T-cell (primary cell): ENCODE measurements around the gene DEPDC1B. TPM values are rescaled to one million over a fixed set of nuclear protein-coding genes. Genes with fewer than 3 reads are reported as not detected.
"Not testable (repeated sequence)": the region's sequence is repeated elsewhere in the genome, so short reads cannot be mapped to it uniquely, and the experiment has no call there.

ENCODE experiments used
- ATAC-seq, 4 experiments: fragments of 200-7000 bp in 3 of 4; fragments of 150-1000 bp in 1 of 4; cut with Tn5 transposase; replicated peaks in 1 of 4; 1 replicate in 3 of 4; 2 replicates in 1 of 4; pipeline ENCODE4 v1.10.0; 2021; ENCODE audit warnings: moderate library complexity in 3 of 4, mild to moderate bottlenecking in 2 of 4, moderate number of reproducible peaks in 1 of 4
- CTCF ChIA-PET, 2 donors: fragments of 300-600 bp; sonication (Branson Sonifier 250); formaldehyde crosslinking; loops; one replicate each; lab custom pipeline; 2022; ENCODE audit warnings: antibody characterized with exemption in 2 of 2; lab: Charles Lee
- POLR2A ChIA-PET, 2 donors: fragments of 300-600 bp; sonication (Branson Sonifier 250); formaldehyde crosslinking; loops; one replicate each; lab custom pipeline; 2022; ENCODE audit warnings: antibody characterized with exemption in 2 of 2; lab: Charles Lee
- DNase-seq, 35 experiments: peaks; one replicate each; pipeline versions ENCODE4 v3.0.0 to v3.0.0-alpha.2; 2013 to 2023
- H3K27ac ChIP-seq: one replicate; pipeline ENCODE4 v1.5.1; 2013; ENCODE audit warnings: low read length
- H3K27me3 ChIP-seq, 2 experiments: replicated peaks in 1 of 2; 1 replicate in 1 of 2; 2 replicates in 1 of 2; pipeline versions ENCODE4 v1.6.1 to v1.7.0; 2013; ENCODE audit warnings: low read length in 1 of 2, mixed read lengths in 1 of 2; ENCODE audit not compliant: control insufficient read depth in 2 of 2, insufficient read depth in 2 of 2; ENCODE audit errors: extremely low read depth in 1 of 2
- H3K36me3 ChIP-seq, 2 donors: 1 replicate in 1 of 2; 2 replicates in 1 of 2; pipeline versions ENCODE4 v1.6.1 to v1.7.0; 2013; ENCODE audit warnings: low read length in 1 of 2; ENCODE audit not compliant: control insufficient read depth in 2 of 2, insufficient read depth in 1 of 2; ENCODE audit errors: extremely low read depth in 1 of 2
- H3K4me1 ChIP-seq, 2 experiments: 1 replicate in 1 of 2; 2 replicates in 1 of 2; pipeline versions ENCODE4 v1.6.1 to v1.7.0; 2013; ENCODE audit warnings: low read length in 2 of 2, mixed read lengths in 1 of 2; ENCODE audit not compliant: insufficient read depth in 2 of 2, control insufficient read depth in 1 of 2; ENCODE audit errors: extremely low read depth in 1 of 2
- H3K4me3 ChIP-seq, 2 donors: 1 replicate in 1 of 2; 2 replicates in 1 of 2; pipeline versions ENCODE4 v1.5.1 to v1.7.0; 2013; ENCODE audit warnings: mild to moderate bottlenecking in 2 of 2, low read length in 1 of 2, moderate library complexity in 1 of 2; ENCODE audit not compliant: control insufficient read depth in 1 of 2; ENCODE audit errors: extremely low read depth in 1 of 2
- H3K9me3 ChIP-seq: 2 replicates; pipeline ENCODE4 v1.7.0; 2013
- H3K27ac Mint-ChIP-seq, 2 donors: one replicate each; pipeline ENCODE4 v1.8.0; 2020 to 2021; ENCODE audit warnings: mild to moderate bottlenecking in 2 of 2, mixed read lengths in 2 of 2
- H3K27me3 Mint-ChIP-seq, 2 donors: one replicate each; pipeline ENCODE4 v1.8.0; 2021 to 2022; ENCODE audit warnings: mixed read lengths in 2 of 2
- H3K36me3 Mint-ChIP-seq: one replicate; pipeline ENCODE4 v1.8.0; 2021; ENCODE audit warnings: mixed read lengths
- H3K4me1 Mint-ChIP-seq, 3 donors: one replicate each; pipeline ENCODE4 v1.8.0; 2020 to 2022; ENCODE audit warnings: mixed read lengths in 3 of 3, mild to moderate bottlenecking in 1 of 3
- H3K4me3 Mint-ChIP-seq, 3 donors: one replicate each; pipeline ENCODE4 v1.8.0; 2020 to 2022; ENCODE audit warnings: mild to moderate bottlenecking in 3 of 3, mixed read lengths in 3 of 3, moderate library complexity in 3 of 3
- H3K9me3 Mint-ChIP-seq, 3 donors: one replicate each; pipeline ENCODE4 v1.8.0; 2020 to 2022; ENCODE audit warnings: mixed read lengths in 3 of 3
- WGBS: methylation state at CpG from one replicate; pipeline ENCODE4 v1.1.5; 2013; ENCODE audit warnings: missing lambda C conversion rate; ENCODE audit not compliant: insufficient coverage; 5-methylcytosine and 5-hydroxymethylcytosine counted together
- total RNA-seq, 35 experiments: library from RNA in 6 of 35; stranded (reverse) in 6 of 35; fragments of 120-200 nt in 1 of 35; gene quantifications; one replicate each; pipeline versions ENCODE4 v1.2.1 to v1.2.4 and lab custom pipeline; 2013 to 2026

DEPDC1B gene
- total RNA-seq, 5 donors from 2014 or later (not counting 1 experiment from before 2014, with no cell fraction given) = 0.44 to 0.98 (median 0.64) TPM

DNA sequence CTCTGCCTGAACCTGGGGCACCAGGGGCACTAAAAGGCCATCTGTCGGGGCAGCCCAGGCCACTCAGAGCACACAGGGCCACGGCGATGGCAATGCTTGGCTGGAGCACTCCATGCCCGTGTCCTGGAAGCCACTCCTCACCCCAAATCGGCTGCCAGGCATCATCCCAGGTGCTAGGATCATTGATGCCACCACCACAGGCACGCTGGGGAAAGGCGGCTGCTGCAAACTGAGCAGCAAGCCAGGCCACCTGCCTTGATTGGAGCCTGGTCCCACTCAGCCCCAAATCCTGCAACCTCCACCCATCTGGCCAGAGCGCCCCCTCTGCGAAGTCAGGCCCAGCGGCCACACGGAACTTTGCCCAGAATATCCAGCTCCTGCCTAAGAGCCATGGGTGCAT, 67.8 kb downstream of the DEPDC1B start:
- DNase-seq = no peak
- WGBS = 98% methylated on average over 10 of the region's 11 CpGs
- ChIA-PET POLR2A (interaction anchor here in 1 of 2 donors (0.7 kb wide), 1 partner anchor 653 kb away, joined by 3 read pairs; no protein-coding TSS in a partner anchor), CTCF (no interaction called here)
- Histone ChIP-seq H3K27ac (no peak overlapping the region), H3K4me3 (no peak overlapping the region), H3K36me3 (no peaks in the 10 kb centered on the region), H3K9me3 (no peaks in the 10 kb centered on the region), H3K4me1 (no peaks in the 10 kb centered on the region), H3K27me3 (peaks cover 0 to 3% of the 10 kb centered on the region in 2 experiments)
- ATAC-seq = no peak
- no peaks in the 10 kb centered on the region for H3K9me3 Mint-ChIP-seq
- no peaks in the 10 kb centered on the region for H3K27me3 Mint-ChIP-seq
- no peaks in the 10 kb centered on the region for H3K4me1 Mint-ChIP-seq
- no peaks in the 10 kb centered on the region for H3K36me3 Mint-ChIP-seq
- no peak overlapping the region for H3K27ac Mint-ChIP-seq
- H3K4me3 Mint-ChIP-seq = no peak overlapping the region

DNA sequence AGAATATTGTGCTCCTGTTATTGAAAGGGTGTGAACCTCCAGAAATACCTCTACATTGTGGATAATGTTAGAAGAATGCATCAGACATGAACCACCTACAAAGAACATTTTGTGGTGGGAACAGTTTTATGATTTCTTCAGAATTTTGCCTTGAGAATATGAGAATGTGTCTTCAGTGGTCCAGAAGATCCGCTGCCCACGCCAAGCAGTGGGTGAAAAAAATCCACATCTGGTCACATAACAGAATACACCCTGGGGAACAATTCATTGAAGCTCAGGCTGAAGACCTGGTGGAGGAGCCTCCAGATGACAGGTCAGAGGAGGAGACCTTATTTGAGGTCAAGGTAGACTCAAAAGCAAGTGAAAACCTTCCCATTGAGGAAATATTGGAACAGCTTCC, 69.1 kb downstream of the DEPDC1B start:
- Histone ChIP-seq H3K27me3 (peaks cover 0 to 3% of the 10 kb centered on the region in 2 experiments), H3K9me3 (no peaks in the 10 kb centered on the region), H3K4me3 (no peak overlapping the region), H3K4me1 (no peaks in the 10 kb centered on the region), H3K36me3 (no peaks in the 10 kb centered on the region), H3K27ac (no peak overlapping the region)
- Mint-ChIP-seq H3K27me3 (no peaks in the 10 kb centered on the region), H3K9me3 (peaks cover 0 to 1% (median 0%) of the 10 kb centered on the region in 3 donors), H3K4me3 (no peak overlapping the region), H3K27ac (no peak overlapping the region), H3K36me3 (no peaks in the 10 kb centered on the region), H3K4me1 (no peaks in the 10 kb centered on the region)
- CTCF ChIA-PET = interaction anchor here in 1 of 2 donors (0.6 kb wide), 1 partner anchor 800 kb away, joined by 3 read pairs; no protein-coding TSS in a partner anchor
- POLR2A ChIA-PET = no interaction called here
- WGBS = no CpG with 5 or more reads among the region's 2 CpGs
- DNase-seq = no peak
- no peak for ATAC-seq

DNA sequence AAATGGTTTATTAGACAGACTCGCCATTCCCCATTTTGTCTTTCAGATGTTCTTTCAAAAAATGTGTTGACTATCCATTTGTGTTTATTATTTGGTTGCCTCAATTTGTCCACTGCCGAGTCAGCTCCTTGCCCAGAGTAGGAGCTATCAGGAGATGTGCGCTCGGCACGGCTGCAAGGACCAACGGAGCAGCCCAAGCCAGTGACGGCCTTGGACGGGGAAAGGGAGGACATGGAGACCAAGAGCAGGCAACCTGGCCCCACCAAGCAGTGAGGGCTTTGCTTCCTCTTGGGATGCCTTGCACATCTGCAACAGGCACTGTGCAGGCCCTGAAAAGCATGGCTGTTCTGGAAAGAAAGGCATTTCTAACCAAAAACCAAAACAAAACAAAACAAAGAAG, 69.8 kb downstream of the DEPDC1B start:
- DNase-seq (no peak), ATAC-seq (no peak)
- Histone ChIP-seq H3K27me3 (peaks cover 0 to 3% of the 10 kb centered on the region in 2 experiments), H3K4me3 (no peak overlapping the region), H3K27ac (no peak overlapping the region), H3K9me3 (no peaks in the 10 kb centered on the region), H3K4me1 (no peaks in the 10 kb centered on the region), H3K36me3 (no peaks in the 10 kb centered on the region)
- Mint-ChIP-seq H3K27ac (no peak overlapping the region), H3K9me3 (peaks cover 0 to 4% (median 0%) of the 10 kb centered on the region in 3 donors), H3K4me3 (no peak overlapping the region), H3K36me3 (no peaks in the 10 kb centered on the region), H3K27me3 (no peaks in the 10 kb centered on the region), H3K4me1 (no peaks in the 10 kb centered on the region)
- CTCF ChIA-PET = no interaction called here
- POLR2A ChIA-PET = no interaction called here
- 100% methylated on average over 7 of the region's 8 CpGs for whole genome bisulfite sequencing

DNA sequence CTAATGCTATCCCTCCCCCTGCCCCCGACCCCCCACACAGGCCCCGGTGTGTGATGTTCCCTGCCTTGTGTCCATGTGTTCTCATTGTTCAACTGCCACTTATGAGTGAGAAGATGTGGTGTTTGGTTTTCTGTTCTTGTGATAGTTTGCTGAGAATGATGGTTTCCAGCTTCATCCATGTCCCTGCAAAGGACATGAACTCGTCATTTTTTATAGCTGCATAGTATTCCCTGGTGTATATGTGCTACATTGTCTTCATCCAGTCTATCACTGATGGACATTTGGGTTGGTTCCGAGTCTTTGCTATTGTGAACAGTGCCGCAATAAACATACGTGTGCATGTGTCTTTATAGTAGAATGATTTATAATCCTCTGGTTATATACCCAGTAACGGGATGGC, 75.1 kb downstream of the DEPDC1B start:
- H3K9me3 Mint-ChIP-seq = peaks cover 0 to 10% (median 0%) of the 10 kb centered on the region in 3 donors
- H3K27ac Mint-ChIP-seq, ATAC-seq, POLR2A ChIA-PET, H3K4me1 Mint-ChIP-seq, H3K36me3 ChIP-seq, H3K27me3 ChIP-seq, H3K27ac ChIP-seq, H3K27me3 Mint-ChIP-seq, DNase-seq, H3K9me3 ChIP-seq, H3K4me3 ChIP-seq, H3K4me3 Mint-ChIP-seq, H3K36me3 Mint-ChIP-seq, H3K4me1 ChIP-seq: not testable (repeated sequence)
- no CpG with 5 or more reads among the region's 7 CpGs for WGBS
- CTCF ChIA-PET = interaction anchor here in 1 of 2 donors (0.6 kb wide), 1 partner anchor 627 kb away, joined by 7 read pairs; no protein-coding TSS in a partner anchor

DNA sequence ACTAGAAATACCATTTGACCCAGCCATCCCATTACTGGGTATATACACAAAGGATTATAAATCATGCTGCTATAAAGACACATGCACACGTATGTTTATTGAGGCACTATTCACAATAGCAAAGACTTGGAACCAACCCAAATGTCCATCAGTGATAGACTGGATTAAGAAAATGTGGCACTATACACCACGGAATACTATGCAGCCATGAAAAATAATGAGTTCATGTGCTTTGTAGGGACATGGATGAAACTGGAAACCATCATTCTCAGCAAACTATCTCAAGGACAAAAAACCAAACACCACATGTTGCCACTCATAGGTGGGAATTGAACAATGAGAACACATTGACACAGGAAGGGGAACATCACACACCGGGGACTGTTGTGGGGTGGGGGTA, 79.2 kb downstream of the DEPDC1B start:
- POLR2A ChIA-PET, ATAC-seq, H3K27me3 ChIP-seq, H3K4me3 ChIP-seq, H3K9me3 ChIP-seq, DNase-seq, H3K9me3 Mint-ChIP-seq, H3K27ac ChIP-seq, H3K4me1 ChIP-seq, H3K27me3 Mint-ChIP-seq, H3K4me3 Mint-ChIP-seq, CTCF ChIA-PET, H3K36me3 ChIP-seq, H3K36me3 Mint-ChIP-seq, H3K4me1 Mint-ChIP-seq, H3K27ac Mint-ChIP-seq: not testable (repeated sequence)
- WGBS = no CpG with 5 or more reads among the region's 3 CpGs

DNA sequence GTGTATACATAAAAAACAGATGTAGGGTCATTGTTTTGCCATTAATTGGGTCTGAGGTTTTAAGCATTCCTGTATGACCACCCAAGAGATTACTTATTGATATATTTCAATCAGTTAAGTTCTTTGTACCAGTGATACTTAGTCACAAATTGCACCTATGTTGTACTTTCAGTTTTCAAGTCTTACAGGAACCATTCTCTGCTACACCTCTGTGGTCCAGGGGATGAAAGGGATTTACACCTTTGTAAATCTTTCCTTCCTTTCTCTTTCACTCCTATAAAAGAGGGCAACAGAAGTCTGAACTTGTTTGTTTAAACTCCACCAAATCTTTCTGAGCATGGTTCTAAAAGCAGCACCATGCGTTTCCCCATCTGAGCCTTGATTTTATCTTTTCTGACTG, 86.1 kb downstream of the DEPDC1B start:
- POLR2A ChIA-PET = no interaction called here
- Histone ChIP-seq H3K9me3 (no peaks in the 10 kb centered on the region), H3K4me3 (no peak overlapping the region), H3K27me3 (no peaks in the 10 kb centered on the region), H3K36me3 (no peaks in the 10 kb centered on the region), H3K27ac (no peak overlapping the region), H3K4me1 (no peaks in the 10 kb centered on the region)
- DNase-seq (no peak), ATAC-seq (no peak)
- no peaks in the 10 kb centered on the region for H3K9me3 Mint-ChIP-seq
- H3K4me3 Mint-ChIP-seq = no peak overlapping the region
- no peak overlapping the region for H3K27ac Mint-ChIP-seq
- WGBS = no CpG with 5 or more reads among the region's 1 CpG
- H3K27me3 Mint-ChIP-seq = no peaks in the 10 kb centered on the region
- no peaks in the 10 kb centered on the region for H3K36me3 Mint-ChIP-seq
- CTCF ChIA-PET = no interaction called here
- peaks cover 0 to 9% (median 4%) of the 10 kb centered on the region in 3 donors for H3K4me1 Mint-ChIP-seq
